ENCODE results near the gene EP400.

GRCh38 chr12:131919051-131919347 is 30.7 kb upstream of the EP400 start:
- TF ChIP-seq ZNF19 (tag by site-specific recombination; IDR thresholded peaks at IDR 0.05; ENCODE audit: low read depth) (no peak), PATZ1 (tag by site-specific recombination; IDR thresholded peaks at IDR 0.05) (no peak), CTCF (tag by site-specific recombination; IDR thresholded peaks at IDR 0.05) (no peak), REST (tag by site-specific recombination; IDR thresholded peaks at IDR 0.05) (no peak), ZNF610 (tag by site-specific recombination; IDR thresholded peaks at IDR 0.05; ENCODE audit: borderline replicate concordance) (no peak), ZNF747 (tag by site-specific recombination; IDR thresholded peaks at IDR 0.05) (no peak), ZNF157 (tag by site-specific recombination; IDR thresholded peaks at IDR 0.05) (no peak)
- TF ChIP-seq, protein P1, sequence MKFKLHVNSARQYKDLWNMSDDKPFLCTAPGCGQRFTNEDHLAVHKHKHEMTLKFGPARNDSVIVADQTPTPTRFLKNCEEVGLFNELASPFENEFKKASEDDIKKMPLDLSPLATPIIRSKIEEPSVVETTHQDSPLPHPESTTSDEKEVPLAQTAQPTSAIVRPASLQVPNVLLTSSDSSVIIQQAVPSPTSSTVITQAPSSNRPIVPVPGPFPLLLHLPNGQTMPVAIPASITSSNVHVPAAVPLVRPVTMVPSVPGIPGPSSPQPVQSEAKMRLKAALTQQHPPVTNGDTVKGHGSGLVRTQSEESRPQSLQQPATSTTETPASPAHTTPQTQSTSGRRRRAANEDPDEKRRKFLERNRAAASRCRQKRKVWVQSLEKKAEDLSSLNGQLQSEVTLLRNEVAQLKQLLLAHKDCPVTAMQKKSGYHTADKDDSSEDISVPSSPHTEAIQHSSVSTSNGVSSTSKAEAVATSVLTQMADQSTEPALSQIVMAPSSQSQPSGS (tag by site-specific recombination; IDR thresholded peaks at IDR 0.05; ENCODE audit: low read depth) = no peak
